Stimulated activated CD8-positive, alpha-beta memory T cell treated with anti-CD3 and anti-CD28 coated beads, Interleukin-7, amount 100 ng/mL, for 4 hours (primary cell): ENCODE results near the gene NAGPA.
A peak's percentile ranks its signal among the peaks of the same experiment; 100 is the strongest.
"Not testable (repeated sequence)": the region's sequence is repeated elsewhere in the genome, so short reads cannot be mapped to it uniquely, and the experiment has no call there.

Source experiments
- DNase-seq, 2 donors: peaks; one replicate each; pipeline ENCODE4 v3.0.0-alpha.2; 2020; ENCODE audit warnings: low read depth in 2 of 2

The NAGPA gene

GRCh38 chr16:5060073-5060641 is 26.4 kb upstream of the NAGPA start:
- no peak for DNase-seq

DNA sequence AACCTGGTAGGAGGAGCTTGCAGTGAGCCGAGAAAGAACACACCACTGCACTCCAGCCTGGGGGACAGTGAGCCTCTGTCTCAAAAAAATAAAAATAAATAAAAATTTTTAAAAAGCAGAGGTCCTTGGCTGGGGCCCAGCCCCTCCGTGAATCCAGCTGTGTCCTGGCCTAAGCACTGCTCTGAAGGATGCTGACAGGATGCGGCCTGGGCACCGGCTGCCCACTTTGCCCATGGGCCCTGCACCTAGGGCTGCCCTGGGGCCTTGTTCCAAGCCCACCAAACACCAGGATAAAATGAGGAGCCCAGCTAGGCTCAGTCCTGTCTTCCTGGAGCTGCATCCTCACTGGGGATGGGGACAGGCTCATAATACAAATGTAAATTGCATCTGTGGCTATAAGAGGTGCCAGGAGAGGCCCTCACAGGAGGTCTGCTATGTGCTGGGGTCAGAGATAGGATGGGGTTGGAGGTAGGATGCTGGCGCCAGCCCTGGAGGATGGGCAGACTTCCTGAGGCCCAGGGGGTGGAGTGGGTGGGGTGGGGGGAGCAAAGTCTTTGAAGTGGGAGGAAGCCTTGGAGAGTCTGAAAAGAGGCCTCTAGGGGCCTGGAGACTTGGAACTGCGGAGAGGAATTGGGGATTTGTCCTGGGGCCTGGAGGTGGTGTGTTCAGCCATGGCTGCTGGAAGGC is 25.8 kb upstream of the NAGPA start:
- DNase-seq, result no peak

GRCh38 chr16:5058476-5058875 is 24.7 kb upstream of the NAGPA start:
- DNase-seq, result no peak

GRCh38 chr16:5056352-5056751 is 22.6 kb upstream of the NAGPA start:
- peak; percentile 12 to 30 for DNase-seq

- DNase-seq, result no peak
Observed at GRCh38 chr16:5054876-5055865, 21.4 kb upstream of the NAGPA start.

GRCh38 chr16:5046914-5047313 is 13.2 kb upstream of the NAGPA start:
- no peak for DNase-seq

DNA sequence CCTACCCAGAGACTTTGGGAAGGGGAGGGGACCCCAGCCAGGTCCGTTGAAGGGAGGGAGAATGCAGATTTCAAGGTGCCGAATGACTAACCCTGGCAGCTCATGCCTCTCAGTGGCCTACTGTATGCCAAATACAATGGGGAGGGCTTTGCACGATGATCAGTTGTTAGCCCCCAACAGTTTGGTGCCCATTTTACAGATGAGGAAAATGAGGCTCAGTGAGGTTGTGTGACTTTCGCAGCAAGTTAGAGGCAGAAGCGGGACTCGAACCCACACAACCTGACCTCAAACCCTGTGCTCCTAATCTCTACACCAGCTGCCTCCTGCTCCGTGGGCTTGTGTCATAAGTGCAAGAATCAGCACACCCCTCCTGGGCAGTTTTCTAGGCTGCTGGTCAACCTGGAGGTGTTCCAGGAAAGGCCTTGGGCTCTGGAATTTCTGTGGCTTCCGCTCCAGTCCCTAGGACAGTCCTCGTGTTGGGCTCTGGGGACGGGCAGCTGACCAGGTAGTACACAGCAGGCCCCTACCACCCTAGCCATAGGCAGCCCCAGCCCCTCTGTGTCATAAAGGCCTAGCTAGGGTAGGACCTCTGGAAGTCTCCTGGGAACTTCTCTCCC is 11.9 kb upstream of the NAGPA start:
- no peak for DNase-seq

DNA sequence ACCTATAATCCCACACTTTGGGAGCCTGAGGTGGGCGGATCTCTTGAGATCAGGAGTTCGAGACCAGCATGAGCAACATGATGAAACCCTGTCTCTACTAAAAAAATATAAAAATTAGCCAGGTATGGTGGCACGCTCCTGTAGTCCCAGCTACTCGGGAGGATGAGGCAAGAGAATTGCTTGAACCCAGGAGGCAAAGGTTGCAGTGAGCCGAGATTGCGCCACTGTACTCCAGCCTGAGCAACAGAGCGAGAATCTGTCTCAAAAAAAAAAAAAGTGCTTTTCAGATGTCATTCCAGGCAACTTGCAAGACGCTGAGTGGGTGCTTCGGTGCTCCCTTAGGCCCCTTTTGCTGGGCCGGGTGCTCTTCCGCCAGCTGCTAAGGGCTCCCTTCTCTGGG is 10.8 kb upstream of the NAGPA start:
- not testable (repeated sequence) for DNase-seq

DNA sequence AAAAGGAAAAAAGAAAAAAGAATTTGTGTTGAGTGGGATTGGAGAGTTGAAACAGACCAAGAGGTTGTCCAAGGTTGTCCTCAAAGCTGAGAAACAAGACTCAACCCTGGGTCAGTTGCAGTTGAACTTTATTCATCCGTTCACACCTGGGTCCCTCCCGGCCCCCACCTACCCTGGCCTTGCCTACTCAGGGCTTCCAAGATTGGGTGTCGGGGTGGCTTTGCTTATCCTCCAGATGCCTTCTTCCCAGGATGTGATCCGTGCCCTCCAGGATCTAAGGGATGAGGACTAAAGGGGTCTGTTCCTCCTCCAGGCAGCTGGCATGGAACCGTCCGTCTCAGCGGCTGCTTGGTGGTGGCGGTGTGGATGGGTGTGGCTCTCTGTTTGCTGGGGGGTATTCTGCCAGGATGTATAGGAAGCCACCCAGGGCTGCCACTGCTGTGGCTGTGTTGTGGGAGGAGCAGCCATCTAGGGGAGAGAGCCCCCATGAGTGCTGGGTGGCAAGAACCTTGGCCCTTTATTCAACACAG is 10.3 kb upstream of the NAGPA start:
- no peak for DNase-seq

DNA sequence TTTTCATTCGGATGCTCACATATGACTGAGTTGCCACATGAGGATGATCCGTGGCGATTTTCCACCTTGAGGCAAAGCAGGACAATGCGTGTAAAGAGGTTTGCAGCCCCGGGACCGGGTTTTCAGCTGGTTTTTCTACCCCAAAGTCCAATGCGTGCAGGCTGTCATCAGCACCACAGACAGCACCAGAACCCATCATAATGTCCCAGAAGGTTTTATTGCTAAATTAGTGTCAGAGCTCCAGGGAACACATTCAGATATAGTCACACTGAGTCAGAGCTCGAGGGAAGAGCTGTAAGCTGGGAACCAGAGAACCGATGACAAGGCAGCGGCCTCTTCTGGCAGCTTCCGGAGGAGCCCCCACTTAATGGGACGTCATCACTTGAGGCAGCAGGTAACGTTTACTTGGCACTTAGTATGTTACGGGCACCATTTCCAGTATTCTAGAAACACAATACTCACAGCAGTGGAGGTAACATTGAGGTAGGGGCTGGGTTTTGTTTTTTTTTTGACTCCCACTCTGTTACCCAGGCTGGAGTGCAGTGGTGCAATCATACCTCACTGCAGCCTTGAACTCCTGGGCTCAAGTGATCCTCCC is 8.9 kb upstream of the NAGPA start:
- DNase-seq, result no peak

- no peak for DNase-seq
Observed at GRCh38 chr16:5041600-5042133, 7.9 kb upstream of the NAGPA start.

DNA sequence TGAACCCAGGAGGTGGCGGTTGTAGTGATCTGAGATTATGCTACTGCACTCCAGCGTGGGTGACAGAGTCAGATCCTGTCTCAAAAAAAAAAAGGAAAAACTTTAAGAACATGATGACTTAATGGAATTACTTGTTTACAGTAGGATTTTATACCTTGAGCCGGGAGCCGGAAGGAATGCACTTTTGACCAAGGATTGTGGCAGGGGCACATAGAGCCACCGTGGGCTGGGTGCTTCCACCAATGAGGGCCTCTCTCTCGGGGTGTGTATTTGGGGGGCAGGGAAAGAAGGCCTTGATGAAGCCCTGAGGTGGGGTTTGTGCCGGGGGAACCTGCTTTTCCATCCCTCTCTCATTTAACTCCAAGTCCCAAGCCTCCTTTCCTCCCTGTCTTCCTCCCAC is 6.7 kb upstream of the NAGPA start:
- DNase-seq, result no peak

- no peak for DNase-seq
Observed at GRCh38 chr16:5036228-5037156, 2.8 kb upstream of the NAGPA start.

DNA sequence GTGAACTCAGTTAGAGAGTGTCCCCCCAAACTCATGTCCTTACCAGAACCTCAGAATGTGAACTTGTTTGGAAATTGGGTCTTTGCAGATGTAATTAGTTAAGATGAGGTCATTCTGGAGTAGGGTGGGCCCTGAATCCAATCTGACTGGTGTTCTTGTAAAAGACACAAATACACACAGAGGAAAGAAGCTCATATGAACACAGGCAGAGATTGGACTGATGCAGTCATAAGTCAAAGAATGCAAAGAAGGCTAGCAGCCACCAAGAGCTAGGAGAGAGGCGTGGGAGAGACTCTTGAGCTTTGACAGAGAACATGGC is 2.1 kb upstream of the NAGPA start:
- no peak for DNase-seq

- DNase-seq, result no peak
Observed at GRCh38 chr16:5034167-5034523, 410 bp upstream of the NAGPA start.

DNA sequence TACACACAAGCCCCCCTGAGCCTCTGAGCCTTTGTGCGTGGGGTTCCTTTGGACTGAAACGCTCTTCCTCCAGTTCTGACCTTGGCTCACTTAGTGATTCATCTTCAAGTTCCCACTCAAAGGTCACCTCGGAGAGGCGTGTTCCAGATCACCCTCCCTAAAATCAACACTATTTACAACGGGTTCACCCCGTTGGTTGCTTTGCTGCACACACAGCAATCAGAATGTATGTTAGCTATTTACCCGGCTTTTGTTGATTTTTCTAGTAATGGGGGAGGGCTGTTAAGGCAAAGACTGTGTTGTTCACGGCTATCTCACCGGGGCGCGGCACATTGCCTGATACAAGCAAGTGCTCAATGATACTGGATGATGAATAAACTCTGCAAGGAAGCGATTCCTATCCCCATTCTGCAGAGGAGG is 977 bp downstream of the NAGPA start:
- DNase-seq, result no peak

GRCh38 chr16:5031601-5032000 is 2.1 kb downstream of the NAGPA start:
- no peak for DNase-seq

DNA sequence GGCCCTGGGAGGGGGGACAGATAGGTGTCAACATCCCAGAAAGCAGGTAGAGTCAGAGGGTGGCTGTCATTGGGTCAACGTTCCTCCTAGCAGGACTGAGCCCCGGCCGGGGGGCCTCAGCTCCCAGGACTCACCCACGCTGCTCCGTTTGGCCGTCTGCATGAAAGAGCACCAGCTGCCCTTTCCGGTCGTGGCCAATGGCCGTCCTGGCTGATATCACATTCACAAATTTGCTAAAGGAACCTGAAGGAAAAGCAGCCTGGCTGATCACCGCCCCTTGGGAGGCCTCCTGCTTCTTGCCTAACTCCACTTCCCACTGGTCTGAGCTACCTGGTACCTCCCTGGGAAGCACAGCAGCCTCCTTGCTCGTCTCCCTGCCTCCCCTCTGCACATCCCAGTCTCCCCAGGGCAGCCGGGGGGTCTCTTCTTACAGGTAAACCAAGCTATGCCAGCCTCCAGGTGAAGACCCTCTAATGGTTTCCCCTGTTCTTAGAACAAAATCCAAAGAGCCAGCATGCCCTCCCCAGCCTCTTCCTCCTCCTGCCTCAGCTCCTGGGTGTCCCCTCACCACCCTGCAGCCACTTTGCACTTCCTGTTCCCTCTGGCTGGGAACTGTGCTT is 3.4 kb downstream of the NAGPA start:
- no peak for DNase-seq

DNA sequence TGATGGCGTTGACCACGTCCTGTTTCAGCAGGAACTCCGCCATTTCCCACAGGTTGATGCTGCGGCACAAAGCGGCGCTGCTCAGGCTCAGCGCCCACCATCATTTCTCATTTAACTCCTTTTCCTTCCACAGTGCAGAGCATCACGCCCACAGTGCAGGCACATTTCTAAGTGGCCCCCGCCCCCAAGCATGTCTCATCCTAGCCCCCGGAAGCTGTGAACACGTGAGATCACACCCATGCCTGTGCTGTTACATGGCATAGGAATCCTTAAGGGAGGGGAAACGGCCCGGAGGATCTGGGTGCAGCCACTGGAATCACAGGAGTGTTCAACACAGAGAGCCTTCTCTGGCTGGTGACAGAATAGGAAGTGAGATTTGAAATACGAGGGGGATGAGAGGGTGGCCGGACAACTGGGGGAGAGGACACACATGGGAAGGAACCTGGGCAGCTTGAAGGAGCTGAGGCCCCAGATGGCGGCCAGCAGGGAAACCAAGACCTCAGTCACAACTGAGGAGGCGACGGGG is 4.7 kb downstream of the NAGPA start:
- DNase-seq, result no peak
